ENCODE measurements around the gene PFN1.

PFN1 gene

GRCh38 chr17:4967539-4968485 is 19.5 kb upstream of the PFN1 start, which contains the start of gene SPAG7:
TSS of gene SPAG7 (minus strand) at chr17:4967817. CDS start at chr17:4967804, 13 bp downstream.
- peak; percentile 48 for DNase-seq

- peak; percentile 97 for DNase-seq
Observed at GRCh38 chr17:4966844-4967538, 18.7 kb upstream of the PFN1 start.

- DNase-seq, result no peak
Observed at GRCh38 chr17:4965311-4965986, 17.1 kb upstream of the PFN1 start.

GRCh38 chr17:4960279-4960922 is 12.1 kb upstream of the PFN1 start:
- no peak for DNase-seq

GRCh38 chr17:4959261-4959965 is 11.1 kb upstream of the PFN1 start:
- DNase-seq, result no peak

GRCh38 chr17:4958102-4958501 is 9.8 kb upstream of the PFN1 start:
- DNase-seq, result no peak

GRCh38 chr17:4956493-4957061 is 8.2 kb upstream of the PFN1 start:
- no peak for DNase-seq

GRCh38 chr17:4955091-4955490 is 6.8 kb upstream of the PFN1 start:
- no peak for DNase-seq

- no peak for DNase-seq
Observed at GRCh38 chr17:4953451-4953961, 5.2 kb upstream of the PFN1 start.

- no peak for DNase-seq
Observed at GRCh38 chr17:4951486-4951885, 3.2 kb upstream of the PFN1 start.

- DNase-seq, result no peak
Observed at GRCh38 chr17:4950746-4951204, 2.4 kb upstream of the PFN1 start, which contains the start of gene ENO3. TSS of gene ENO3 (plus strand) at chr17:4951119. CDS start at chr17:4951830, 711 bp downstream.

GRCh38 chr17:4950075-4950745 is 1.9 kb upstream of the PFN1 start:
- DNase-seq, result no peak

GRCh38 chr17:4949321-4950074 is 1.2 kb upstream of the PFN1 start:
- DNase-seq, result no peak

GRCh38 chr17:4948931-4949320 is 596 bp upstream of the PFN1 start:
- DNase-seq, result peak; percentile 12

GRCh38 chr17:4947411-4948165 is 742 bp downstream of the PFN1 start:
- no peak for DNase-seq

GRCh38 chr17:4947010-4947410 is 1.3 kb downstream of the PFN1 start:
- DNase-seq, result no peak

- DNase-seq, result no peak
Observed at GRCh38 chr17:4946312-4946976, 1.9 kb downstream of the PFN1 start.

GRCh38 chr17:4945944-4946280 is 2.4 kb downstream of the PFN1 start:
- DNase-seq, result no peak
